C4-2B (cell line): ENCODE measurements around the gene EPS15.

ENCODE experiments used
- CTCF ChIP-seq: fragments of 450-650 bp; conservative IDR thresholded peaks from 2 replicates; pipeline ENCODE4 v1.5.1; 2017; ENCODE audit warnings: mild to moderate bottlenecking
- ZFX ChIP-seq: fragments of 450-650 bp; IDR thresholded peaks from 2 replicates; pipeline ENCODE4 v1.6.1; 2017

GRCh38 chr1:51464828-51465227, 54.2 kb downstream of the EPS15 start:
- TF ChIP-seq CTCF (no peak), ZFX (no peak)
